SK-MEL-5 (cell line): ENCODE results near the gene SHROOM1. TPM values are rescaled to one million over a fixed set of nuclear protein-coding genes. Genes with fewer than 3 reads are reported as not detected.
A peak's percentile ranks its signal among the peaks of the same experiment; 100 is the strongest.

ENCODE experiments used
- DNase-seq: peaks from one replicate; pipeline ENCODE4 v3.0.0-alpha.2; 2016; ENCODE audit warnings: low read depth, low spot score
- in situ Hi-C: cut with HindIII; loops from 2 replicates; pipeline ENCODE4 v1.10.0; 2016; ENCODE audit warnings: low sequenced_read_pairs, high pct_unique_total_duplicates, low pct_unique_long_range_greater_than_20kb
- total RNA-seq: library from RNA; depleted of rRNA; stranded (reverse); fragments of >200 nt; shearing (Covaris generic); gene quantifications from 2 replicates; pipeline ENCODE4 v1.2.3, GENCODE V29; 2014

Gene SHROOM1
- total RNA-seq, 1 experiment from 2014 or later: 0.53 TPM

DNA sequence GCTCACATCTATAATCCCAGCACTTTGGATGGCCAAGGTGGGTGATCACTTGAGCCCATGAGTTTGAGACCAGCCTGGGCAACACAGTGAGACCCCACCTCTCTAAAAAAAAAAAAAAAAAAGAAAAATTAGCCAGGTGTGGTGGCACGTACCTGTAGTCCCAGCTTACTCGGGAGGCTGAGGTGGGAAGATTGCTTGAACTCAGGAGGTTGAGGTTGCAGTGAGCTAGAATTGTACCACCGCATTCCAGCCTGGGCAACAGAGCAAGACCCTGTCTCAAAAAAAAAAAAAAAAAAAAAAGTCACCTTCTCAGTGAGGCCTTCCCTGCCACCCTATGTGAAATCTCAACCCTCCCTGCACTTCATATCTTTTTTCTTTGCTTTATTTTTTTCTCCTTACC, 39.4 kb downstream of the SHROOM1 start:
- no peak for DNase-seq
- in situ Hi-C loops: no loop called here

GRCh38 chr5:132790201-132790865, 40.1 kb downstream of the SHROOM1 start:
- in situ Hi-C loops: no loop called here
- DNase-seq: no peak

GRCh38 chr5:132788990-132789886, 41.2 kb downstream of the SHROOM1 start:
- in situ Hi-C loops: no loop called here
- DNase-seq: no peak

DNA sequence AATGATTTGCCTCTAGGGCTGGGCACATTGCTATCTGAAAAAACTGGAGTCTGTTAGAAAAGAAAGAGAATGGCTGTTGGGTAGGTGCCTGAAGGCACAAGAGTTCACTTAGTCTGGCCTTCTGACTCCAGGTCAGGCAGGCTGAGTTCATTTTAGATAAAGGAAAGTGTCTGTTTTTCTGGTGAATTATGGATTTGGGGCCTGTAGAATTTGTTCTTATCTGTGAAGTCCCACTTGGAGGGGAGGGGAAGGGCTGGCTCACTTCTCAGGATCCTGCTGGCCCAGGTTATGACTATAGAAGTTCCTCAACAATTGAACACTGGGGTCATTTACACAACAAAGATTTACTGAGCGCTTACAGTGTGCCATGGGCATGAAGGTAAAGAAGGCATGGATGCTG, 41.9 kb downstream of the SHROOM1 start:
- DNase-seq: no peak
- in situ Hi-C loops: no loop called here

- in situ Hi-C loops: no loop called here
- no peak for DNase-seq
Observed at GRCh38 chr5:132787076-132787475, 43.4 kb downstream of the SHROOM1 start.

- in situ Hi-C loops: no loop called here
- no peak for DNase-seq
Observed at GRCh38 chr5:132785864-132786263, 44.6 kb downstream of the SHROOM1 start.

DNA sequence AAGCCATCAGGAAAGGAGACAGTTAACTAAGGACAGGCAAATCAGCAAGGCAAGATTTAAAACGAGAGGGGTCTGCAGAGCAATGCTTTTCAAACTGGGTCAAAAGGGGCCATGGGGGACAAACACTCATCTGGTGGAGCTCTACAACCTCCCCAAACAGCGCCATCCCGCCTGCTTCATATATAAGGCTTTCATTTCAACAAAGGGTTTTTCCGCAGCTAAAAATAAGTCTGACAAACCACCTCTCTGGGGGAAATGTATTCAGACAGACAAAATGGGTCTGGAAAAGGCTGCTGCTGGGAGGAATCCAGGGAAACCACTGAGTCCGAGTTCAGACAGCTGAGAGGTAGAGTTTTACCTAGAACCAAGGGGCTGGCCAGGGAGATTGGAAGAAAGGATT, 45.1 kb downstream of the SHROOM1 start:
- no peak for DNase-seq
- in situ Hi-C loops: no loop called here

- DNase-seq: no peak
- in situ Hi-C loops: no loop called here
Observed at GRCh38 chr5:132782101-132782500, 48.3 kb downstream of the SHROOM1 start.

- no peak for DNase-seq
- in situ Hi-C loops: no loop called here
Observed at GRCh38 chr5:132781029-132781428, 49.4 kb downstream of the SHROOM1 start.

DNA sequence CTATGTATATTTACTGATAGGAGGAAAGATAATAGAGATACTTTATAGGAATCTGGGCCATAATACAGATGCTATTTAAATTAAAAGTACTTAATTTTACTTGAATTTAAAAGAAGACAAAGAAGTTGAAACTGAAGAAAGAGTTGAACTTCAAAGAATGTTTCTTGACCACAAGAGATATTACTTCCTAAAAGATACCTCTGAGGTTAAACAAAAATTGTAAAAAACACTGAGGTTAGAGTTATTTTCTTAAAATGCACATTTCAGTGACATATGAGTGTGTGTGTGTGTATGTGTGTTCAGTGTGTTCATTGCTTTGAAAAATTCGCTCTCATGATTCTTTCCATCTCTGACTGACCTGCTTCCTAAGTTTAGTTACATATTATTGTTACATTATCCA, 49.9 kb downstream of the SHROOM1 start:
- in situ Hi-C loops: no loop called here
- no peak for DNase-seq

GRCh38 chr5:132779961-132780360, 50.5 kb downstream of the SHROOM1 start:
- in situ Hi-C loops: no loop called here
- peak; percentile 56 for DNase-seq

DNA sequence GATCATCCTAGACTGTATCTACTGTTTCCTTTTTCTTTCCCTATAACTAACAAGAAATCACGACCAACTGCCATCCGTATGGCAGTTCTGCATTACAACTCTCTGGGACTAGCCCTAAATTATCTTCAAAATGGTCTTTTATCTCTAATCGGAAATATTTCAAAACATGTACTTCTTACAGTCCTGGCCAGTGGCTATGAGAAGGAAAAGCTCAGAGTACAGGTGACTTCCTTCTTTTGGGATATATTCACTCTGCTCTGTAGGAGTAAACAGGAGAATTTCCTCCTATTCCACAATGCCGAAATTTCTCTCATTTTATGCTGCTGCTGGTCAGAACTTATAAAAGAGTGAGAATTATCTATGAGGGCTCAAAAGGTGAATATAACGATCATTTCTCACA, 51.6 kb downstream of the SHROOM1 start:
- no peak for DNase-seq
- in situ Hi-C loops: no loop called here

- DNase-seq: no peak
- in situ Hi-C loops: no loop called here
Observed at GRCh38 chr5:132778129-132778528, 52.3 kb downstream of the SHROOM1 start.

DNA sequence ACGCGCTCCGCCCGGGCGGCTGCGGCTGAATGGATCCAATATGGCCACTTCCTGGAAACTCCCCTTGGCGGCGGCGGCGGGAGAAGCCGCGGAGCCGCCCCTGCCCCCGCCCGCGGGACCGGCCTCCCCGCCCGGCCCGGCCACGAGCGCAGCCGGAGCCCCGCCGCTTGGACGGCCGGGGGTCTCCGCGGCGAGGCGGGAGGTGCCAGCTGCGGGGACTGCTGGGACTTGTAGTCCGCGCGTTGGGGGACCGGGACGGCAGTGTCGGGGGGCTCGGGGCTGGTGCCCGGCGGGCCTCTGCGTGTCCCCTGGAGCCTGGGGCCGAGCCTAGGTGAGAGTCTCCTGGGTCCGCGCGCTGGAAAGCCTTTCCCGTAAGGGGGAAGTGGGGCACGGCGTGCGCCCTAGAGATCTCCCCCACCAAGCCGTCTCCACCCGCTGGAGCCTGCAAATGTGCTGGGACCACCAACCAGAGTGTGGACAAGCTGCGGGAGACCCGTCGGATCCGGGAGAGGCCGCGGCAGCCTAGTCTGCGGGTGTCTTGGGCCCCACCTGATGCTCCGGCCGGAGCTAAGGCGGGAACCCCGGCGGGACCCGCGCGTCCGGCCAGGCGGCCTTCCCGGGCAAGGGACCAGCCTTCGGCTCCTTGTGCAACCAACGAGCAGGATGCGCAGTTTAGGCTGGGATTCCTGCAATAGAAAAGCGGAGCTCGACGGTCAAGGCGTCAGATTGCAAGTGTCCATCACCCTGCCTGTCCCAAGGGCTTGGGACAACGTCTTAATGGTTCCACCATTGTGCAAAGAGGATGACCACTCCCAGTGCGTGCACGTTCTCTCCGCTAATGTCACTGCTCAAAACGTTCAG, 53.0 kb downstream of the SHROOM1 start, which contains the start of gene SEPTIN8:
Gene SEPTIN8, minus strand, starts transcription at position 31 of the 861 bp plus-strand sequence. CDS start 102 bp downstream, outside the sequence.
- peak; percentile 22 for DNase-seq
- in situ Hi-C loops: no loop called here

DNA sequence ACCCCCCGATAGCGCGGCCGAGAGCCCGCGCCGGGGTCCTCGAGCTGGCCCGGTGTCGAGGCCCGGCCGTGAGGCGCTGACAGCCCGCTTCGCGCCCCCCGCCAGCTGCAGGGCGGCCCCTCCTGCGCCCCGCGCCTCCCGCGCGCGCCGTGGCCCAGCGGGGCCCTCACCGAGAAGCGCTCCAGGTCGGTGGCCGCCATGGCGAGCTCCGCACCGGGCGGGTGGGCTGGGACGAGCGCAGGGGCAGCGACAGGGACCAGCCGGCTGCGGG, 53.6 kb downstream of the SHROOM1 start:
- in situ Hi-C loops: no loop called here
- DNase-seq: no peak

GRCh38 chr5:132776131-132776937, 54.1 kb downstream of the SHROOM1 start:
- in situ Hi-C loops: no loop called here

DNA sequence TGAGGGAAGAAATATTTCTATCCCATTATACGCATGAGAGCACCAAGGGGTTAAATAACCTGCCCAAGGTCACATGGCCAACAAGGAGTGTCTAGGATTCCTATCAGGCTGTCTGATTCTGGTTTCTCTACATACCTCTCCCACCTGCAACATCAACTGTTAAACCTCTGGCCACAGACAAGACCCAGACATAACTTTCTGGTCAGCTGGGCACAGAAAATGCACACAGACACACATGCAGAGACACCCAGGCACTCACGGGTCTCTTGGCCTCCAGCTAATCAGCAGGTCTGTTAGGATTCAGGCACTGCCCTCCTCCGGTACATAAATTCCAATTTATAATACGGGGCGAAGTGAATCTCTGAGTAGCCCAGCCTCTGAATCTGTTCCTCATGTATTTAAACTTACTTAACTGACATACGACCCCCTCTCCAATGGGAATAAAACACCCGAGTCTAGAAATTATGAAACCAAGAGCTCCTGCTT, 54.9 kb downstream of the SHROOM1 start:
- DNase-seq: no peak
- in situ Hi-C loops: no loop called here

More at GRCh38 chr5:132776131-132776937, 54.1 kb downstream of the SHROOM1 start:
- peak; percentile 25 for DNase-seq
